ENCODE data around the gene PRPSAP1. TPM values are rescaled to one million over a fixed set of nuclear protein-coding genes. Genes with fewer than 3 reads are reported as not detected.

Gene PRPSAP1
- total RNA-seq, 1 donor from 2014 or later, result 26.7 TPM

DNA sequence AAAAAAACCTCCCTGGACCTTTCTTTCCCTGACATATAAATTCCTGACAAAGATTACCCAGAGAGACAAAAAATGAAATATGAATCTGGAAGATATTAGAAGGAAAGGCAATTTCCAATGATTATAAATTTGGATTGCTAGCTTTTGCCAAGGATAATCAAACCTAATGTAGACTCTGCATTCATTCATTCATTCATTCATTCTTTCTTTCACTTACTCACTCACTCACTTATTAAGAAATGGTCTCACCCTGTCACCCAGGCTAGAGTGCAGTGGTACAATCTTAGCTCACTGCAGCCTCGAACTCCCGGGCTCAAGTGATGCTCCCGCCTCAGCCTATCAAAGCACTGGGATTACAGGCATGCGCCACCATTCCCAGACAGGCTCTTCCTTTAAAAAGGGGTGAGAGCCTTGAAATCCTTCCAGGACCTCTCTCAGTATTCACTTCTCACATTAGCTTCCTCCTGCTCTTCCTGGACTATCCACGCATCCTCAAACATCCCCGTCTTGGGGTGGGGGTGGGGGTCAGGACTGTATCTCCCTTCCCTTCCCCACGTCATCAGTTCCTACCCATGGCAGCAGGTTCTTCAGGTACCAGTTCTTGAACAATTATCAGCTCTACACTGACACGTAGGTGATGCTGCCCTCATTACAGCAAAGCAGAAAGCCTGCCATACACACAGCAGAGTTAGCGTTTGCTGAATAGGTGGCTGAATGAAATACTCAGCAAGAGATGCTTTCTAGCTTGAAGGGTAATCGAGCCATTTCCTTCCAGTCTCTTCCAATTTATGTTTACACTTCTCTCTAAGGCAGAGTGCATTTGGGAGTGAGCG lies 19.8 kb downstream of the PRPSAP1 start:
- no peaks in the 10 kb centered on the region for H3K4me1 Mint-ChIP-seq
- H3K9me3 Mint-ChIP-seq, result no peaks in the 10 kb centered on the region
- ChIA-PET POLR2A (no interaction called here), CTCF (interaction anchor here (0.6 to 0.9 kb wide), 2 partner anchors 64 to 320 kb away, joined by 3 read pairs; no protein-coding TSS in a partner anchor)
- DNase-seq (no peak), ATAC-seq (ENCODE audit: low read depth) (no peak)
- H3K4me3 Mint-ChIP-seq, result no peak overlapping the region
- H3K27ac Mint-ChIP-seq, result no peak overlapping the region
- no peaks in the 10 kb centered on the region for H3K27me3 Mint-ChIP-seq
- TF ChIP-seq, protein P1, sequence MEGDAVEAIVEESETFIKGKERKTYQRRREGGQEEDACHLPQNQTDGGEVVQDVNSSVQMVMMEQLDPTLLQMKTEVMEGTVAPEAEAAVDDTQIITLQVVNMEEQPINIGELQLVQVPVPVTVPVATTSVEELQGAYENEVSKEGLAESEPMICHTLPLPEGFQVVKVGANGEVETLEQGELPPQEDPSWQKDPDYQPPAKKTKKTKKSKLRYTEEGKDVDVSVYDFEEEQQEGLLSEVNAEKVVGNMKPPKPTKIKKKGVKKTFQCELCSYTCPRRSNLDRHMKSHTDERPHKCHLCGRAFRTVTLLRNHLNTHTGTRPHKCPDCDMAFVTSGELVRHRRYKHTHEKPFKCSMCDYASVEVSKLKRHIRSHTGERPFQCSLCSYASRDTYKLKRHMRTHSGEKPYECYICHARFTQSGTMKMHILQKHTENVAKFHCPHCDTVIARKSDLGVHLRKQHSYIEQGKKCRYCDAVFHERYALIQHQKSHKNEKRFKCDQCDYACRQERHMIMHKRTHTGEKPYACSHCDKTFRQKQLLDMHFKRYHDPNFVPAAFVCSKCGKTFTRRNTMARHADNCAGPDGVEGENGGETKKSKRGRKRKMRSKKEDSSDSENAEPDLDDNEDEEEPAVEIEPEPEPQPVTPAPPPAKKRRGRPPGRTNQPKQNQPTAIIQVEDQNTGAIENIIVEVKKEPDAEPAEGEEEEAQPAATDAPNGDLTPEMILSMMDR (IDR thresholded peaks at IDR 0.05), result no peak
- H3K36me3 Mint-ChIP-seq (ENCODE audit: low read depth), result peaks cover 24% of the 10 kb centered on the region
- intact Hi-C loops (cut with micrococcal nuclease), result no loop called here

DNA sequence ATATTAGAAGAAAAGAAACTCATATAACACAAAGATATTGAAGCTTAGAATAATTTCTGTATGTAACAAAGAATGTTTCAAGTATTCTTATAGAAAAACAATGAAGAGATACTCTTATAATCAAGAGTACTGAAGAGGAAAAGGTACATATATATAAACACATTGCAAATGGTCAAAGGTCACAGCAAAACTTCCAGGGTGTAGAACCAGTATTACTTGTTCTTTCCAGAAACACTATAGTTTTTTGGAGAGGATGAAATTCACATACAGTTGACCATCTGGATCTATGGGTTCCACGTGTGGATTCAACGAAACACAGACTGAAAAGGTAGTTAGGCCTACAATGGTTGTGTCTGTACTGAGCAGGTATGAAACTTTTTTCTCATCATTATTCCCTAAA lies 22.6 kb downstream of the PRPSAP1 start:
- no peak for DNase-seq
- ChIA-PET CTCF (no interaction called here), POLR2A (no interaction called here)
- H3K36me3 Mint-ChIP-seq (ENCODE audit: low read depth), result peaks cover 41% of the 10 kb centered on the region
- TF ChIP-seq, protein P1 (IDR thresholded peaks at IDR 0.05), result no peak
- H3K27ac Mint-ChIP-seq, result no peak overlapping the region
- H3K27me3 Mint-ChIP-seq, result no peaks in the 10 kb centered on the region
- intact Hi-C loops (cut with micrococcal nuclease), result no loop called here
- H3K4me1 Mint-ChIP-seq, result no peaks in the 10 kb centered on the region
- no peak for ATAC-seq (ENCODE audit: low read depth)
- H3K4me3 Mint-ChIP-seq, result no peak overlapping the region
- H3K9me3 Mint-ChIP-seq, result no peaks in the 10 kb centered on the region

GRCh38 chr17:76329664-76330063 lies 24.1 kb downstream of the PRPSAP1 start:
- no peak overlapping the region for H3K4me3 Mint-ChIP-seq
- no peaks in the 10 kb centered on the region for H3K4me1 Mint-ChIP-seq
- POLR2A ChIA-PET, result interaction anchor here (0.7 kb wide), 1 partner anchor 14 kb away, joined by 3 read pairs; no protein-coding TSS in a partner anchor
- no peak overlapping the region for H3K27ac Mint-ChIP-seq
- CTCF ChIA-PET, result interaction anchor here (1.1 kb wide), 1 partner anchor 68 kb away, joined by 3 read pairs; no protein-coding TSS in a partner anchor
- peaks cover 44% of the 10 kb centered on the region for H3K36me3 Mint-ChIP-seq (ENCODE audit: low read depth)
- ATAC-seq (ENCODE audit: low read depth), result no peak
- TF ChIP-seq, protein P1 (IDR thresholded peaks at IDR 0.05), result no peak
- intact Hi-C loops (cut with micrococcal nuclease), result no loop called here
- H3K27me3 Mint-ChIP-seq, result no peaks in the 10 kb centered on the region
- no peak for DNase-seq
- no peaks in the 10 kb centered on the region for H3K9me3 Mint-ChIP-seq

DNA sequence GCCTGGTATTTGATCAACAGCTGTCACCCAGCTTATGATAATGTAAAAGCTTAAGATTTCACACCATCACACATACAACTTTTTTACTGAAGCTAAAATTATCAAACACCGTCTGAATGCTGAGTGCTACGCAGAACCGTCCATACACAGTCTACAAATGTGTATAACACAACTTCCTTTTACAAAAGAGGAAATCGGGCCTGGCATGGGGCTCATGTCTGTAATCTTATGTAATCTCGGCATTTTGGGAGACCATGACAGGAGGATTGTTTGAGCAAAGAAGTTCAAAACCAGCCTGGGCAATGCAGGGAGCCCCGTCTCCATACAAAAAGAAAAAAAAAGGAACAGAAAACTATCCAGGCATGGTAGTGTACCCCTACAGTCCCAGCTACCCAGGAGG lies 26.0 kb downstream of the PRPSAP1 start:
- Mint-ChIP-seq H3K36me3 (ENCODE audit: low read depth) (peaks cover 54% of the 10 kb centered on the region), H3K4me3 (no peak overlapping the region), H3K27ac (no peak overlapping the region), H3K27me3 (no peaks in the 10 kb centered on the region), H3K4me1 (no peaks in the 10 kb centered on the region), H3K9me3 (no peaks in the 10 kb centered on the region)
- POLR2A ChIA-PET, result no interaction called here
- DNase-seq, result no peak
- TF ChIP-seq, protein P1 (IDR thresholded peaks at IDR 0.05), result no peak
- intact Hi-C loops (cut with micrococcal nuclease), result no loop called here
- CTCF ChIA-PET, result no interaction called here
- no peak for ATAC-seq (ENCODE audit: low read depth)

GRCh38 chr17:76326306-76326705 lies 27.4 kb downstream of the PRPSAP1 start:
- TF ChIP-seq, protein P1 (IDR thresholded peaks at IDR 0.05), result no peak
- CTCF ChIA-PET, result no interaction called here

More at GRCh38 chr17:76326306-76326705, 27.4 kb downstream of the PRPSAP1 start:
- ATAC-seq (ENCODE audit: low read depth) (no peak), DNase-seq (no peak)
- Mint-ChIP-seq H3K4me3 (no peak overlapping the region), H3K9me3 (no peaks in the 10 kb centered on the region), H3K27me3 (no peaks in the 10 kb centered on the region), H3K4me1 (no peaks in the 10 kb centered on the region), H3K36me3 (ENCODE audit: low read depth) (peaks cover 52% of the 10 kb centered on the region), H3K27ac (no peak overlapping the region)
- POLR2A ChIA-PET, result no interaction called here
- intact Hi-C loops (cut with micrococcal nuclease), result no loop called here
